Left renal pelvis (tissue), 4 donors: ENCODE results near the gene BAZ2A. TPM values are rescaled to one million over a fixed set of nuclear protein-coding genes. Genes with fewer than 3 reads are reported as not detected.

Experiments used
- DNase-seq, 4 donors: peaks; one replicate each; pipeline ENCODE4 v3.0.0-alpha.2; 2013; ENCODE audit warnings: low read depth in 4 of 4, low spot score in 3 of 4
- polyA plus RNA-seq, 4 donors: library from polyadenylated mRNA; unstranded; fragments of 120-200 nt; gene quantifications; one replicate each; pipeline ENCODE4 v1.2.1, GENCODE V29; 2013; ENCODE audit not compliant: insufficient read length in 4 of 4

Gene BAZ2A
- polyA plus RNA-seq, 4 donors: 56.3 to 99.8 (median 85.0) TPM

DNA sequence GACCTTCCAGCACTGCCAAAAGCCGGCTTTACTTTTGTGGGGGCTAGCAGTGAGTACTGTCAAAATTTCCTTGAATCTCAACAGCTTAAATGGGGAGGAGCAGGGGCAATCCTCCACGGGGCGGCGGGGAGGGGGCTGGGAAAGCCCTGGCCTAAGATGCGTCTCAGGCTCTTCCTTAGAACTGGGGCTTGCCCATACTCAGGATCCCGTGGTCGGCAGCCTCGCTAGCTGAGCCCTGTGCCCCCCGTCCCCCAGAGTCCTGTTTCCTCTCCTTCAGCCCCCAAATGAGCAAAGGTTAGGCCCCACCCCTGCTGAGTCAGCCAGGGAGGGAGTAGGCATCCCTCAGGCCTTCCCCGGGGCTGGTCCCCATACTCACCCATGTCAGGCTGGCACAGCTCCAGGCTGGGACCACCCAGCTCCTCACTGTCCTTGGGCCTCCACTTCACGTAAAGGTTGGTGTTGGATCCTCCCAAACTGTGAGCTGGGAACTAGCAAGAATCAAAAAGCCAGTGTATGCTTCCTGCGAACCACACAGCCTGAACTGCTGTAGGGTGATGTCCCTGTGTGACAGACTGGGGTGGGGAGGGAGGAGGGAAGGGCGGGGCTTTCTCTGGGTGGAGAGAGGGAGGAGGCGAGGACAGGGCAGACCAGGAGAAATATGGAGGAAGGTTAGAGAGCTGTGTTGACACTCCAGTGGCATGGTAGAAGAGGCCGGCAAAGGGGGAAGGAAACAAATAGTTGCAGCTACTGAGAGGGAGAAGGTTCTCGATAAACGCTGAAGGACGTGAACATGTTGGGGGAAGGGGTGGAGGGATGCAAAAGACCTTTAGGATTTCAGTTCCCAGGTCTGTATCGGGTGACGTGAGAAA, 5.9 kb upstream of the BAZ2A start:
- peak in 1 of 4 donors; percentile 84 for DNase-seq

DNA sequence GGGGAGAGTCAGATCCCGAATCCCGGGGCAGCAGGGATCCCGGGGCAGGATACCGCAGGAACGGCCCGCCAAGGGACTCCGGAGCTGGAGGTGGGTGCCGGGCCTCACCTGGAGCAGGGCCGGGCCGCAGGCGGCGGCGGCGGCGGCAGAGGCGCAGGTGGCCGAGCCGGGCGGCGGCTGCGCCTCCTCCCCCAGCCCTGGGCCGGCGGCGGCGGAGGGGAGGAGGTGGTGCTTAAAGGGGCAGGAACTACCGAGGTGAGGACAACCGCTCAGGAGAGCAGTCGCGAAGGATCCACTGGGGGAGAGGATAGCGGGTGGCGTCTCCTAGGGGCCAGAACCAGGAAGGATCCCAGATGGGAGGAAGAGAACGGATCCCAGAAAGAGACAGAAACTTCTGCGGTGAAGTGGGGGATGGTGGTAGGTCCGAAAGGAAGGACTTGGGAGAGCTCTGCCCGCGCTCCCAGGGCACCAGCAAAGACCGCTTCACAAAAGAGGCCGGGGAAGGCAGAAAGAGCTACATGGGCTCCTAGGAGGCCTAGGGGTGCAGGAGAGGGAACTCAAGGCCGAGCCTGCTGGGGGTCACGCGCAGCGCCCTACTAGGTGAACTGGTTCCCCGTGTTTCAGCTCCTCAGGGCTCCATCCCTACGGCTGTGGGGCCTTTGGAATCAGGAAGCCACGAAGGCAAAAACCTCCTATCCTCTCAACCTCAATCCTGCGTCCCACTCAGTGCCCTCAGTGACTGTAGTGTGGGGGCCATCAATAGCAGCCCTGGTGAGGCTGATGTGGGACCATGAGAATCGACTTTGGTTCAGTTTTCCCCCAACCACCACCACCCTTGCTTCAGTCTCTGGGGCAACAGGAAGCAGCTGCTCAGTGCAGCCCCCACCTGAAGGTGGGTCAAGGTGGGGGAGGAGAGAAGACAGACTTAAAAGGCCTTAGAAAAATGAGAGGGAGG, 5.0 kb upstream of the BAZ2A start:
- no peak for DNase-seq

DNA sequence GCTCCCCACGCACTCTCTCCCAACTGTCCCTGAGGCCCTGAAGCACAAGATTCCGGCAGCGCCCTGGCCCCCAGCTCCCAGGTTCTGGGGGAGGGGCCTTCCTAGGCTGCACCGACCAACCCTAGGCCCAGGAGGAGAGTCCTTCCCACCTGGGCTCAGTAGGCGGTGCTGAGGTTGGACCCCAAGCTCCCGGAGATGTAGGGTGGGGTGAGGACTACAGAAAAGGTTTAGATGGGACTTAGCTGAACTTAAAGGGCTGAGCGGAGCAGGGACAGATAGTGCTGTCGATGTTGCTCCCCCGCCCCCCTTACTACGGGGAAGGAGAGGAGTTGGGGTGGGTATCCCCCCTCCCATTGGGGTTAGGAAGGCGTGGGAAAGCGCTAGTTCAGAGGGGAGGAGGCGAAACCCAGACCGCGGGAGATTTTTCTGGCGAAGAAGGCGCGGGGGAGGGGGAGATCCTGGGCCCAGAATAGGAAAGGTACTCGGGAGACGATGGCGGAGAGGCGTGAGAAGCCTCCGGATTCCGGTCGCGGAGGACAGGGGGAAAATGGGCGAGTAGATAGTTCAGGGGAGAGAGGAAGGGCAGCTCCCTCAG, 4.2 kb upstream of the BAZ2A start:
- DNase-seq: no peak

DNA sequence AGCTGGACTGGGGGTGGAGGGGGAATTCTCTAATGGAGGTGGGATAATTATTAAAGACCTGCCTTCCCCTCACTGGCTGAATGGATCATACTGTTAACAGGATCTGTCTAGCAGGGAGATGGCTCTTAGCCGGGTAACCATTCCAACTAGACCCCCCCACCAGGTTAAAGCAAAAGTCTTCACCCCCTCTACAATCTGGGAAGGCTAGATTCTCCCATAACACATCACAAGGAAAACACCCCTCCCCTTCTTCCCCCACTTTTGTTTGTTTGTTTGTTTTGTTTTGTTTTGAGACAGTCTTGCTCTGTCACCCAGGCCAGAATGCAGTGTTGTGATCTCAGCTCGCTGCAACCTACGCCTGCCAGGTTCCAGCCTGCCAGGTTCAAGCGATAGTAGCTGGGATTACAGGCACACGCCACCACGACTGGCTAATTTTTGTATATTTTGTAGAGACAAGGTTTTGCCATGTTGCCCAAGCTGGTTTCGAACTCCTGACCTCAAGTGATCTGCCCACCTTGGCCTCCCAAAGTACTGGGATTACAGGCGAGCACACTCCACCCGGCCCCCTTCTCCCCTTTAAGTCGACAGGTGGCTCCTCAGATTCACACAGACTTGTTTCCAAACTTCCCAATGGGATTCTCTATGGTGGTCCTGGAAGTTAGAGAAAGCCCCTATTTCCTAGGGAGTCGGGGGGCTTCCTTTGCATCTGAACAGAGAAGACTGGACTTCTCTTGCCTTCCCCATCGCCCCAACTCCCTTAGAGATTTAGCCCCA, 3.5 kb upstream of the BAZ2A start:
- DNase-seq: no peak

DNA sequence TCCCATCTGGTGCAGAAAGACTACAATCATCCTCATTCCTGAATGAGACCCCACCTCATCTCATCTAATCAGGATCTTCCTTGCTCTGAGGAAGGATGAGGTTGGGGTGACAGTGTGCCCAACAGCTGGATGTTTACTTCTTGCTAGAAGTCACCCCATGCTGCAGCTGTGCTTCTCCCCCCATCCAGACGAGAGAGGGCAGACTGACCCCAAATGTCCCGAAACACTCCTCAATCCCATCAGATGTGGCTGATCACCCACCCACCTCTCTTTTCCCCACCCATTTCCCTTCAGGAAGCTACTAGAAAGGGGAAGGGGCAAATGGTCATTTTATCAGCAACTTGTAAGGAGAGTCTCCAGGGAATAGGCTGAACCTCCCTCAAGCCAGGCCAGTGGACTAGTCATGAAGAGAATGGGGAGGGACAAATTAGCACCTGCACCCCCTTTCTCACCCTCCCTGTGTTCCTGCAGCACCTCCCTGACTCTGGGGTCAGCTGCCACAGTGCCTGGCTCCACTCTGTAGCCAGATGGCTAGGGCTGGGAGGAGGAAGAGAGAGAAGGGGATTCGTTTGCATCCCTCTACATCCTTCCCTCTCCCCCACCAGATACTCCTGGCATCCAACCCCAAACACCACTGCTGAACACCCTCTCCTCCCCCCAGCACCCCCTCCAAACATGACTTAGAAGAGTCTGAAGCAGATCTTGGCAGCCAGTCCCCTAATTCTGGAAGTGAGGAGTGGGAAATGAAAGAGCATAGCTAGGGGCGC, 2.8 kb upstream of the BAZ2A start:
- no peak for DNase-seq

DNA sequence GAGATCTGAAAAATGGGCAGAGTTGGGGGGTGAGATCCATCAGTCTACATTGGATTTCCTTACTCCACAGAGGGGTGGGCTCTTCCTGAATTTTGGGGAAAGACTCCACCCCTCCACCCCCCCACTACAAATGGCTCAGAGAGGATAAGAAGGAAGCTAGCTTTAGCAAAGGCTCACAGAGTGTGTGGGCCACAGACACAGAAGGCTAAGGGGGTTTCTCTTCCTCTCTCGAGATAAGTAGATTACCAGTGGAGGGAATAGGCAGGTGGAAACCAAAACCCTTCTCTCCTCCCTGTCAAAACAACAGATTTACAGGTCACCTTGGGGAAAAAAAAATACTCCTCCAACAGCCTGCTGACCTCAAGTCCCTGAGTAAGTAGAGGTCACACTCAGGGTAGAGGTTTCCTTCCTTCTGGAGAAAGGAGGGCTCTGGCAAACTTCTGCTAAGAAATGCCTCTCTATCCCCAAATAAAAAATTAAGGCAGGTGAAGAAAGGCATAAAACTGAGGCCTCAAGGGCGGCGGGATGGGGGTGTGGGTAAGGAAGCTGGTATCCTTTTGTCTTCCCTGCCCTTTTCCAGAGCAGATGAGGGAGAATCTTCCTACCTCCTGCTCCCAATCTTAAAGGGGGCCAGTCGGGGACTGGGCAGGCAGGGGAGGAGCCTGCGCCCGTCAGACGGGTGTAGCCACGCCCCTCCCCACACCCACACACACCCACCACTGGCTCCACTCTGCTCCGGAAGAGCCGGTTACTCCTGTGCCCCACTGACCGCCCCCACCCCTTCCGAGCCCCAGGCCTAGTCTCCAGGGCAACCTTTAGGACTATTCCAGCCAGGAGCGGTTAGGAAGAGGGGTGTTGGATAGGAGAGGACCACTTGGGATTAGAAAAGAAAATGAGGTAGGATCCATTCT, 1.9 kb upstream of the BAZ2A start:
- no peak for DNase-seq

DNA sequence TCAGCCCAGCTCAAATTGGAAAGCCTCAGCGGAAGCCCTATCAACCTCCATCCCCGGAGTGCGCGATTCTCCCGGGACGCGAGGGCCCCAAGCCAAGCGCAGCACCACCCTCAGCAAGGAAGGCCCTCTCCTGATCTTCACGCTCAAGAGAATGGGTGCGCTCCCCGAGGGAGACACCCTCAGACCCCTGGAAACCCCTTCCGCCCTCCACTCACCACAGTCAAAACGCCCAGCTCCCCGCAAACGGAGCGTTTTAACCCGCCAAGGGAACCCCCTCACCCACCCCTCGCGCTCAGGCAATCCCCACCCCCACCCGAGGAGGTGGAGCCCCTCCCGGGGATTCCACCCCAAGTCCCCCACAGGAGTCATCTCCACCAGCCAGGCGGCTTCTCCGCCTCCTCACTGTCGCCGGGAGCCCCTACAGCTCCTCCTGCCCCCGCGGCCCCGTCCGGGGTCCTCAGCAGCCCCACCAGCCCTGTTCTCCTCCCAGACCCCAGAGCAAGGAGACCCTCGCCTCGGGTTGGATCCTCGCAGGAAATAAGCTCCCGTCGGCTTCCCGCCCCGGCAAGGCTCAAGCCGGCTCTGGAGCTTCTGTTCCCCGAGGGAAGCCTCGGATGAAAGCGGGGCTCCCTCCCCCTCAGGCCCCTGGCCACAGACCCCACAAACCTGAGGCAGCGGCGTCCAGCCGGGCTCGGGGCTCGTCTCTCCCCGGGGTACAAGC, 507 bp downstream of the BAZ2A start:
- no peak for DNase-seq

DNA sequence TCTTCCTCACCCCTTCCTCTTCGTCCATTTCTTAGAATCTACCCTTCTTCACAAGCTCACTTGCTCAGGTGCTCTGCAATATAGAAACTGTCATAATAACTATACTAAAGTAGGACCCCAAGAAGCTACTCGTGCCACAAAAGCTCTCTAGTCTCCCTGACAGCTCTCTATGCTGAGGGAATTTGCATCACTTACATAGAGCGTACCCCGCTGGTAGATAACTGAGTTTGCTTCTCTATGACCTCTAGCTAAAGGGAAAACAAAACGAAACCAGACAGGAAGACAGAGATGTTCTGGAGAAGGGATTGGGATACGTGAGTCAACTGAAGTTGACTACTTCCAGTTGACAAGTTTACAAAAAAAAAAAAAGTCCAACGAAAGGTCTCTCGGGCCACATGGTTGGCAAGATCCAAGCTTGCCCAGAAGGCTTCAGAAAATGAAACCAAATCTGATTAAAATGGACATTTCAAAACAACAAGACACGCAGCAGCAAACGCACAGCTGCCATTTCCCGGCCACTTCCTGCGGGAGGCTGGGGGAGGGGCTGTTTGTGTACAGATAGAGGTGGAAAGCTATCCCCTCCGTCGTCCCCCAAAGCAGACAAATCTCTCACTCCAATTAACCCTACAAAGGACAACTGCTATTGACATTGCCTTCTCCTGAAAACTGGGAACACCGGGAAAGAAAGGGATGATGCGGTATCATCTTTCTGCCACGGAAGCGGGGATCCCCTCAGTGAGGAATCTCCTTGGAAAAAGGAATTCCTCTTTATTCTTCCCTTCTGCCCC, 1.3 kb downstream of the BAZ2A start:
- no peak for DNase-seq

DNA sequence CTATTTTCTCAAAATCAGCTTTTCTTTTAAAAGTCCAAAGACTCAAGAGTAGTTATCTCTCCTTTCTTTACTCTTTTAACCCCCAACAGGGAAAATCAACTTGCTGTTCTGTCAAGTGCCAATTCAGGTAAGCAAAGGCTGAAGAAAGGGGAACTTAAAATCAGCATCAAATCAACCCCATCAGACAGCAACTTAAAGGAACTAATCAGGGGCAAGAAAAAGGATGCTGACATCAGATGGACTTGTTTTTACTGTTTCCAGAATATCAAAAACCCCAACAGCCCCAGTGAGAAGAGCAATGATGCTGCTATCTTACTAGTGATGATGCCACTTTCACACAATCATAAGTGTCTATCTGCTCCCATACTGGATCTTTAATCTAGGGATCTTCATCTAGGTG, 3.4 kb downstream of the BAZ2A start:
- DNase-seq: no peak

DNA sequence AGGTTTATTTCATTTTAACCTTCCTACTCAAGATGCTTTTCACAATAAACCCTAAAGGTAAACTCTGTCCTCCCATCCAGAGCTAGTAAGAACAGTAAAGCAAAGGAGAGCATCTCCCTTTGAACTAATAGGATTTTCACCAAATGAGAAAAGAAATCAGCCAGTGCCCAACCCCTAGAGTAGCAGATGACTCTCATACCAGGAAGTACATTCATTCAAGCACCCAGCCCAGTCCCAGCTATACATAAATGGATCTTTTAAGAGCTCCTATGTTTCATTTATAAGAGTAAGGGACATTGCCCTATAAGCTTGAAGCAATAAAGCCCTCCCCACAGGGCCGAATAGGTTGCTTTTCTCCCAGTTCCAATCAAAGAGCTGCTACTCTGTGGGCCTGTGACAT, 7.6 kb downstream of the BAZ2A start:
- DNase-seq: no peak

DNA sequence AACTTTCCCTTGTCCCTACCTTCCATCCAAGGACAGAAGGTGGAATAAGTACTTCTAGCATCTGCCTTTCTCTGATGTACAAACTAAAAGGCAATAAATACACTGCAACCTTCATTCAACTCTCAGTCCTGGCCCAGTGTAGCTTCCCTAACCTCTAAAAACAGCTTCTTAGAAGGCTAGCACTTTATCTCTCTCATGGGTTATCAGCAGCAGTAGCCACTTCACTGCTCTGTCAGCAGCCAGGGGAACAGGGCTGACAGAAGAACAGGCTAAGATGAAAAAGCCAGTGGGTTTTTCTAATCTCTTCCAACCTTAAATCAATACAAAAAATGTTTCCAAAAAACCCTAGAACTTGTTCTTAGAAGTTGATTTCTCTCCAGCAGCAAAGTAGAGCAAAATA, 13.2 kb downstream of the BAZ2A start:
- DNase-seq: no peak

DNA sequence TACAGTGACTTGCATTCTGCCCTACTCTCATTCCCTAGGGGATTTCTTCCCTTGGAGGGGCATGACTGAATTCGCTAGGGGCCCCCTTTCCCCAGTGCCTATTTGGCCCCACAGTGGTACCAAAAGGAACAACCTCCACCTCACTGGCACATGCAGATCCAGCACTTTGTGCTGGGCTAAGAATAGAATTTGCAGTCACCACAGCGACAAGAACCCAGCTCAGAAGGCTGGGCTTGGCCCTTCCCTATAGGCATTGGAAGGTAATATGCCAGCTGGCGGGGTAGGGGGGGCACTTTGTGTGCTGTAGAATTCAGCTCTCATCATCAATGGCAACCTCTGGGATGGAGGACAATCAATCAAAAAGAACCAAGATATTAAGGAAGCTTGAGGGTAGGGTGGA, 13.9 kb downstream of the BAZ2A start:
- DNase-seq: no peak

DNA sequence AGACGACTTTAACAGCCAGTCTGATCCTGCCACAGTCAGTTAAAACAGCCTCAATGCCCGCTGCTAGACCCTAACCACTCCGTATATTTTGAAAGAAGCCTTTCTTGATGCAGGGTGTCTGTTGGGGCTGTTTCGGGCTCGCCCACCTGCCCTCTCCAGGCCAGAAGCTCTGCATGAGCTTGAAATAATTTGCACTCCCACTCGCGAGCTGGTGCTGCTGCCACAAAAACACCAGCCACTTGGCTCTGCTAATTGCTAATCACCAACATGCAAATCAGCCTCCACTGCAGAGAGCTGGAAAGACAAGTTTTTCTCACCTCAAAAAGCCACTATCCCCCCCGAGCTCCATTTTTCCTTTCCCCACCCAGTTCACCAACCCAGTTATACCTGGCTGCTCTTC, 15.5 kb downstream of the BAZ2A start:
- no peak for DNase-seq

DNA sequence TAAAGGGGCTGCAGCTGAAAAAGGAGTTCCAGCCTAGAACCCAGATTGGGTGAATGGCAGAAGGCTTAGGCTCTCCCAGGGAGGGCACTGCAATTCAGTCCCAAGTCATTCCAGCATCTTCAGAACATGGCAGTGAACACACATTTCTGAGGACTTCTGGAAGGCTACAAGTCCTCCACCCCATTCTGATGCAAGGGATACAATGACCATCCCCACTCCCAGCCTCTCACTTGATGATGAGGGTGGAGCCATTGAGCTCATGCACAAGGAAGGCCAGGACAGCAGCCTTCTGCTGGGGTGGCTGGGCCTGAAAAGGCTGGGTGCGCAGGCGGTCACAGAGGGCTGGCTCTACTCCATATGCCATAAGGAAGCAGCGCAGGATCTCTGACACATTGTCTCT, 25.8 kb downstream of the BAZ2A start:
- DNase-seq: no peak

DNA sequence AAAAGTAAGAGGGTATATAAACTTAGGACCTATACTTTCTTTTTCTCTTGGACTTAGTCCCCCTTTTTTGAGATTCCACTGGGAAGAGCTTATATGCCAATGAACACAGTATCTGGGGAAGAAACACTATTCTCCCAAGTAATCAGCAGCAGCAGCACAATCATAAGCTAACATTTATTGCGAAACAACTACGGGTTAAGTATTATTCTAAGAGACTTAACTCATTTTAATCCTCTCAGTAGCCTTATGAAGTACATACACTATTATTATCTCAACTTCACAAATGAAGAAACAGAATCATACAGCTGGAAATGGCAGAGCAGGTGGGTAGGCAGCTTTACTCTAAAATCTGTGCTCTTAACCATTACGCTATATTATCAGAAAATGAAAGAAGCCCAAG, 27.9 kb downstream of the BAZ2A start:
- no peak for DNase-seq

DNA sequence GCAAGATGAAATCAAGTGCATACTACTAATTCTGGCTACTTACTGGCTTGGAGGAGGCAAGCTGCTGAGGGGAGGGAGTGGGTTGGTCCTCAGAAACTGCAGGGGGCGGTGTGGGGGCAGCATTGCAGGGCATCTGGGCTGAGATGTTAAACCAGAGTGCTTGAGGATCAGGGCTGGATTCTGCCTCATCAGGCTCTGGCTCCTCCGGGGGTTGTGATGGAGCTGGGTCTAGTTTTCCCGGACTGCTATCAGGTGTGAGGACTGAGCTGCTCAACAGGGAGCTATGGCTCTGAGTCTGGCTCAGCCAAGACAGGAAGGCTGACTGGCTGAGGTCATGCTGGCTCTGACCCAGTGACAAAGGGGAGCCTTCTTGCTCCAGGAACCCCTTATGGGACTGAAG, 28.6 kb downstream of the BAZ2A start:
- no peak for DNase-seq

DNA sequence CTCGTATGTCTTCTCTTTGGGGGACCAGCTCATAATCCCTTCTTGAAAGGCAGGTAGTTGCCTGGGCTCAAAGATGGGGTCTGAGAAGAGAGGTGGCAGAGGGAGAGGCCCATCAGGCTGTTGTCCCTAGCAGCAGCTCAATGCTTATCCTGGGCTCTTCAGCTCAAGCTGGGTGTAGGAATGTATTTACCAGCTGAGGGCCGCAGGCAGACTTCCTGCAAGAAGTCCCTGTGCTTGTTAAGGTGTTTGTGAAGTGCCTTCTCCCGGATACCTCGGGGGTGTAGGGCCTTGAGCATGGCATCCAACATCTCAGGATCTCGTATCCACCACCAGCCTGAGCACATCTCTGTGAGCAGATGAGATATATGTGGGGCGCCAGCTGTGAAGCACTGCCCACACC, 29.4 kb downstream of the BAZ2A start:
- DNase-seq: no peak
